Chondrocyte (in vitro differentiated cells): ENCODE data around the gene LYG1. TPM values are rescaled to one million over a fixed set of nuclear protein-coding genes. Genes with fewer than 3 reads are reported as not detected.
"Not testable (repeated sequence)": the region's sequence is repeated elsewhere in the genome, so short reads cannot be mapped to it uniquely, and the experiment has no call there.

ENCODE experiments used
- DNase-seq: peaks from one replicate; pipeline ENCODE4 v3.0.0; 2021; ENCODE audit warnings: mixed read lengths, low spot score
- H3K27ac Mint-ChIP-seq: one replicate; pipeline ENCODE4 v1.8.0; 2021; ENCODE audit warnings: mild to moderate bottlenecking, moderate library complexity, mixed read lengths; ENCODE audit not compliant: unreplicated experiment
- H3K27me3 Mint-ChIP-seq: 2 replicates; pipeline ENCODE4 v1.8.0; 2021; ENCODE audit warnings: low read depth, mixed read lengths
- H3K36me3 Mint-ChIP-seq: 2 replicates; pipeline ENCODE4 v1.8.0; 2021; ENCODE audit warnings: low read depth, mixed read lengths
- H3K4me1 Mint-ChIP-seq: 2 replicates; pipeline ENCODE4 v1.8.0; 2021; ENCODE audit warnings: low read depth, mild to moderate bottlenecking, mixed read lengths
- H3K4me3 Mint-ChIP-seq: one replicate; pipeline ENCODE4 v1.8.0; 2021; ENCODE audit warnings: mild to moderate bottlenecking, moderate library complexity, mixed read lengths; ENCODE audit not compliant: unreplicated experiment
- H3K9me3 Mint-ChIP-seq: 2 replicates; pipeline ENCODE4 v1.8.0; 2021; ENCODE audit warnings: low read depth, mixed read lengths
- CTCF ChIP-seq: fragments of 200-600 bp; sonication (generic); IDR thresholded peaks from 2 replicates; pipeline ENCODE4 v1.5.0; 2021; ENCODE audit warnings: antibody characterized with exemption, mild to moderate bottlenecking, moderate library complexity
- long read RNA-seq: library from polyadenylated mRNA; stranded (forward); transcript quantifications from one replicate; pipeline ENCODE4 v2.0.0, GENCODE V29; 2021
- total RNA-seq: library from RNA; stranded (reverse); gene quantifications from 3 replicates; pipeline ENCODE4 v1.2.1, GENCODE V29; 2021

LYG1 gene
- total RNA-seq, result 0.36 to 0.99 TPM (median 0.57 TPM) in 3 replicates
- long read RNA-seq, result 0 reads

GRCh38 chr2:99301097-99301496 lies at the start of gene LYG1:
Gene LYG1, minus strand, starts transcription at chr2:99301197. Its CDS starts 5,527 bp downstream, at chr2:99295670.
- not testable (repeated sequence) for H3K27me3 Mint-ChIP-seq, H3K9me3 Mint-ChIP-seq, DNase-seq, H3K36me3 Mint-ChIP-seq, H3K27ac Mint-ChIP-seq, H3K4me1 Mint-ChIP-seq, H3K4me3 Mint-ChIP-seq

GRCh38 chr2:99350194-99350593 lies 49.2 kb upstream of the LYG1 start:
- H3K27me3 Mint-ChIP-seq, result no peaks in the 10 kb centered on the region
- no peaks in the 10 kb centered on the region for H3K36me3 Mint-ChIP-seq
- no peak overlapping the region for H3K4me3 Mint-ChIP-seq
- no peak for TF ChIP-seq CTCF
- DNase-seq, result no peak
- no peaks in the 10 kb centered on the region for H3K9me3 Mint-ChIP-seq
- H3K27ac Mint-ChIP-seq, result peak overlapping the region; percentile 19
- H3K4me1 Mint-ChIP-seq, result peaks cover 16% of the 10 kb centered on the region

GRCh38 chr2:99348173-99348572 lies 47.2 kb upstream of the LYG1 start:
- no peak for TF ChIP-seq CTCF
- Mint-ChIP-seq H3K27me3 (no peaks in the 10 kb centered on the region), H3K4me1 (peaks cover 7% of the 10 kb centered on the region), H3K4me3 (no peak overlapping the region), H3K27ac (no peak overlapping the region), H3K36me3 (no peaks in the 10 kb centered on the region), H3K9me3 (no peaks in the 10 kb centered on the region)
- no peak for DNase-seq

- Mint-ChIP-seq H3K4me3 (no peak overlapping the region), H3K27me3 (no peaks in the 10 kb centered on the region), H3K9me3 (no peaks in the 10 kb centered on the region), H3K36me3 (no peaks in the 10 kb centered on the region), H3K27ac (no peak overlapping the region), H3K4me1 (peaks cover 12% of the 10 kb centered on the region)
- no peak for TF ChIP-seq CTCF
- no peak for DNase-seq
Observed at GRCh38 chr2:99346218-99346617, 45.2 kb upstream of the LYG1 start.

- H3K9me3 Mint-ChIP-seq, H3K27ac Mint-ChIP-seq, H3K27me3 Mint-ChIP-seq, H3K4me3 Mint-ChIP-seq, DNase-seq, H3K36me3 Mint-ChIP-seq: not testable (repeated sequence)
- peaks cover 16% of the 10 kb centered on the region for H3K4me1 Mint-ChIP-seq
Observed at GRCh38 chr2:99345446-99345845, 44.4 kb upstream of the LYG1 start.

GRCh38 chr2:99342536-99342935 lies 41.5 kb upstream of the LYG1 start:
- DNase-seq, result no peak
- no peaks in the 10 kb centered on the region for H3K9me3 Mint-ChIP-seq
- no peaks in the 10 kb centered on the region for H3K36me3 Mint-ChIP-seq
- H3K27ac Mint-ChIP-seq, result peak overlapping the region; percentile 54
- H3K4me1 Mint-ChIP-seq, result peaks cover 27% of the 10 kb centered on the region
- no peak for TF ChIP-seq CTCF
- no peak overlapping the region for H3K4me3 Mint-ChIP-seq
- H3K27me3 Mint-ChIP-seq, result no peaks in the 10 kb centered on the region
